Measurements from ENCODE around the gene HSD17B8. TPM values are rescaled to one million over a fixed set of nuclear protein-coding genes. Genes with fewer than 3 reads are reported as not detected.
"Not testable (repeated sequence)": the region's sequence is repeated elsewhere in the genome, so short reads cannot be mapped to it uniquely, and the experiment has no call there.

The HSD17B8 gene
- total RNA-seq, 1 experiment from 2014 or later: 1.5 TPM

- DNase-seq: no peak
- Histone ChIP-seq H3K4me1 (peaks cover 6% of the 10 kb centered on the region), H3K36me3 (no peaks in the 10 kb centered on the region), H3K27ac (no peak overlapping the region), H3K4me3 (peak overlapping the region; percentile 56), H3K27me3 (no peaks in the 10 kb centered on the region), H3K9me3 (replicated peaks) (no peaks in the 10 kb centered on the region)
Observed at GRCh38 chr6:33213989-33214335, 9.5 kb downstream of the HSD17B8 start.

- H3K9me3 ChIP-seq (replicated peaks): no peaks in the 10 kb centered on the region
- H3K27ac ChIP-seq: no peak overlapping the region
- H3K4me1 ChIP-seq: peaks cover 6% of the 10 kb centered on the region
- no peak for DNase-seq
- H3K4me3 ChIP-seq: no peak overlapping the region
- H3K27me3 ChIP-seq: no peaks in the 10 kb centered on the region
- no peaks in the 10 kb centered on the region for H3K36me3 ChIP-seq
Observed at GRCh38 chr6:33215271-33216116, 11.0 kb downstream of the HSD17B8 start.

- Histone ChIP-seq H3K27ac (no peak overlapping the region), H3K4me1 (peaks cover 6% of the 10 kb centered on the region), H3K4me3 (no peak overlapping the region), H3K36me3 (no peaks in the 10 kb centered on the region), H3K27me3 (no peaks in the 10 kb centered on the region), H3K9me3 (replicated peaks) (no peaks in the 10 kb centered on the region)
- no peak for DNase-seq
Observed at GRCh38 chr6:33216117-33216649, 11.7 kb downstream of the HSD17B8 start.

- H3K27ac ChIP-seq: no peak overlapping the region
Observed at GRCh38 chr6:33217246-33217645, 12.8 kb downstream of the HSD17B8 start.

GRCh38 chr6:33217681-33218080 is 13.2 kb downstream of the HSD17B8 start:
- no peak for DNase-seq
- Histone ChIP-seq H3K9me3 (replicated peaks) (no peaks in the 10 kb centered on the region), H3K4me1 (peaks cover under 1% of the 10 kb centered on the region), H3K27ac (no peak overlapping the region), H3K36me3 (no peaks in the 10 kb centered on the region), H3K27me3 (no peaks in the 10 kb centered on the region; the same call in 1 of the 2 replicates), H3K4me3 (no peak overlapping the region)

More at GRCh38 chr6:33217246-33217645, 12.8 kb downstream of the HSD17B8 start:
- H3K4me3 ChIP-seq: no peak overlapping the region
- H3K36me3 ChIP-seq: no peaks in the 10 kb centered on the region
- no peak for DNase-seq
- H3K9me3 ChIP-seq (replicated peaks): no peaks in the 10 kb centered on the region
- peaks cover 5% of the 10 kb centered on the region for H3K4me1 ChIP-seq
- H3K27me3 ChIP-seq: no peaks in the 10 kb centered on the region

- not testable (repeated sequence) for H3K27me3 ChIP-seq; H3K4me1 ChIP-seq; H3K4me3 ChIP-seq; DNase-seq; H3K36me3 ChIP-seq; H3K27ac ChIP-seq; H3K9me3 ChIP-seq (replicated peaks)
Observed at GRCh38 chr6:33226503-33227120, 22.2 kb downstream of the HSD17B8 start.

- Histone ChIP-seq H3K36me3 (no peaks in the 10 kb centered on the region), H3K27ac (no peak overlapping the region), H3K4me1 (no peaks in the 10 kb centered on the region), H3K9me3 (replicated peaks) (no peaks in the 10 kb centered on the region), H3K4me3 (no peak overlapping the region), H3K27me3 (no peaks in the 10 kb centered on the region; the same call in 1 of the 2 replicates)
- DNase-seq: no peak
Observed at GRCh38 chr6:33235221-33235634, 30.8 kb downstream of the HSD17B8 start.

GRCh38 chr6:33236328-33236727 is 31.9 kb downstream of the HSD17B8 start:
- Histone ChIP-seq H3K27me3 (no peaks in the 10 kb centered on the region; the same call in 1 of the 2 replicates), H3K4me1 (no peaks in the 10 kb centered on the region), H3K27ac (no peak overlapping the region), H3K36me3 (no peaks in the 10 kb centered on the region), H3K4me3 (no peak overlapping the region), H3K9me3 (replicated peaks) (no peaks in the 10 kb centered on the region)
- DNase-seq: no peak

GRCh38 chr6:33236852-33237251 is 32.4 kb downstream of the HSD17B8 start:
- H3K27ac ChIP-seq: no peak overlapping the region
- DNase-seq: no peak
- no peaks in the 10 kb centered on the region for H3K4me1 ChIP-seq
- peaks cover under 1% of the 10 kb centered on the region; the same call in 1 of the 2 replicates for H3K27me3 ChIP-seq
- H3K9me3 ChIP-seq (replicated peaks): no peaks in the 10 kb centered on the region
- no peak overlapping the region for H3K4me3 ChIP-seq
- H3K36me3 ChIP-seq: no peaks in the 10 kb centered on the region

GRCh38 chr6:33237741-33238140 is 33.3 kb downstream of the HSD17B8 start:
- Histone ChIP-seq H3K9me3 (replicated peaks) (no peaks in the 10 kb centered on the region), H3K4me3 (no peak overlapping the region), H3K27me3 (peaks cover 3% of the 10 kb centered on the region; the same call in 1 of the 2 replicates), H3K27ac (no peak overlapping the region), H3K4me1 (no peaks in the 10 kb centered on the region), H3K36me3 (no peaks in the 10 kb centered on the region)
- no peak for DNase-seq

GRCh38 chr6:33241968-33242367 is 37.5 kb downstream of the HSD17B8 start:
- no peak for DNase-seq
- peaks cover 3% of the 10 kb centered on the region; the same call in 1 of the 2 replicates for H3K27me3 ChIP-seq
- H3K27ac ChIP-seq: no peak overlapping the region
- H3K9me3 ChIP-seq (replicated peaks): no peaks in the 10 kb centered on the region
- no peak overlapping the region for H3K4me3 ChIP-seq
- H3K4me1 ChIP-seq: no peaks in the 10 kb centered on the region
- H3K36me3 ChIP-seq: no peaks in the 10 kb centered on the region

GRCh38 chr6:33243476-33243875 is 39.0 kb downstream of the HSD17B8 start:
- no peaks in the 10 kb centered on the region for H3K9me3 ChIP-seq (replicated peaks)
- no peaks in the 10 kb centered on the region for H3K36me3 ChIP-seq
- DNase-seq: no peak
- H3K27me3 ChIP-seq: peaks cover 3% of the 10 kb centered on the region; the same call in 1 of the 2 replicates
- H3K27ac ChIP-seq: no peak overlapping the region
- no peaks in the 10 kb centered on the region; the same call in 1 of the 2 replicates for H3K4me1 ChIP-seq
- no peak overlapping the region for H3K4me3 ChIP-seq

GRCh38 chr6:33247977-33248642 is 43.7 kb downstream of the HSD17B8 start:
- Histone ChIP-seq H3K9me3 (replicated peaks) (no peaks in the 10 kb centered on the region), H3K4me3 (peak overlapping the region; percentile 64), H3K4me1 (no peaks in the 10 kb centered on the region; the same call in 1 of the 2 replicates), H3K27ac (peak overlapping the region; percentile 65), H3K36me3 (no peaks in the 10 kb centered on the region), H3K27me3 (no peaks in the 10 kb centered on the region)
- peak; percentile 86 to 94 for DNase-seq

GRCh38 chr6:33248643-33248931 is 44.1 kb downstream of the HSD17B8 start:
- H3K27me3 ChIP-seq: no peaks in the 10 kb centered on the region
- H3K27ac ChIP-seq: peak overlapping the region; percentile 65
- peak overlapping the region; percentile 64 for H3K4me3 ChIP-seq
- H3K9me3 ChIP-seq (replicated peaks): no peaks in the 10 kb centered on the region
- no peak for DNase-seq
- H3K36me3 ChIP-seq: no peaks in the 10 kb centered on the region
- H3K4me1 ChIP-seq: no peaks in the 10 kb centered on the region; the same call in 1 of the 2 replicates

Measured in SJCRH30 (cell line).